OCI-LY7 (cell line): Measurements from ENCODE around the gene INPP5A.

Experiments used
- EZH2phosphoT487 ChIP-seq: fragments of 200-600 bp; sonication (generic); IDR thresholded peaks from 2 replicates; pipeline ENCODE4 v1.6.1; 2018; ENCODE audit warnings: low read depth, borderline replicate concordance, mild to moderate bottlenecking, mixed run types, antibody characterized with exemption, low read length, moderate library complexity, mixed read lengths
- TF ChIP-seq, protein P1 (sequence below): fragments of 200-600 bp; sonication (generic); conservative IDR thresholded peaks from 2 replicates; pipeline ENCODE4 v1.5.1; 2014; ENCODE audit warnings: mild to moderate bottlenecking, antibody characterized with exemption, low read length, moderate library complexity, mixed read lengths

DNA sequence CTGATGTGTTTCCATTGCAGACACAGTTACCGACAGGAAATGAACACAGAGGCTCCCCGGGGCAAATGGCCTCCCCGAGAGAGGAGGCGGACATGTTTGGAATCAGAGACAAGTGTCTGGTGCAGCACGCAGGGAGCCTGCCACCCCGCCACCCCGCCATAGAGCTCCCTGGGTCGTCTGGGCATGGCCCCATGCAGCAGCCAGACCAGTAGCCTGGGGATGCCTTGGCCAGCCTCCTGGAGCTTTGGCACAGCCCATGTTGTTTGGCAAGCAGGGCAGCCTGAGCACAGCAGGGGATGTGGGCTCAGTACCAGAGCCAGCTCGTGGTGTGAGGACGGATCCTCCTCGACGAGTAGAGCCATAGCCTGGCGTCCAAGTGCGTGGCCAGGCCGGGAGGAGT, 167.6 kb downstream of the INPP5A start:
- TF ChIP-seq, protein P1, sequence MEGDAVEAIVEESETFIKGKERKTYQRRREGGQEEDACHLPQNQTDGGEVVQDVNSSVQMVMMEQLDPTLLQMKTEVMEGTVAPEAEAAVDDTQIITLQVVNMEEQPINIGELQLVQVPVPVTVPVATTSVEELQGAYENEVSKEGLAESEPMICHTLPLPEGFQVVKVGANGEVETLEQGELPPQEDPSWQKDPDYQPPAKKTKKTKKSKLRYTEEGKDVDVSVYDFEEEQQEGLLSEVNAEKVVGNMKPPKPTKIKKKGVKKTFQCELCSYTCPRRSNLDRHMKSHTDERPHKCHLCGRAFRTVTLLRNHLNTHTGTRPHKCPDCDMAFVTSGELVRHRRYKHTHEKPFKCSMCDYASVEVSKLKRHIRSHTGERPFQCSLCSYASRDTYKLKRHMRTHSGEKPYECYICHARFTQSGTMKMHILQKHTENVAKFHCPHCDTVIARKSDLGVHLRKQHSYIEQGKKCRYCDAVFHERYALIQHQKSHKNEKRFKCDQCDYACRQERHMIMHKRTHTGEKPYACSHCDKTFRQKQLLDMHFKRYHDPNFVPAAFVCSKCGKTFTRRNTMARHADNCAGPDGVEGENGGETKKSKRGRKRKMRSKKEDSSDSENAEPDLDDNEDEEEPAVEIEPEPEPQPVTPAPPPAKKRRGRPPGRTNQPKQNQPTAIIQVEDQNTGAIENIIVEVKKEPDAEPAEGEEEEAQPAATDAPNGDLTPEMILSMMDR = no peak
- no peak for TF ChIP-seq EZH2phosphoT487
